ENCODE data around the gene SAFB.

- TF ChIP-seq EZH2 (IDR thresholded peaks at IDR 0.05; ENCODE audit: borderline replicate concordance, low read depth, low read length, severe bottlenecking) = no peak
- TF ChIP-seq, protein P1, sequence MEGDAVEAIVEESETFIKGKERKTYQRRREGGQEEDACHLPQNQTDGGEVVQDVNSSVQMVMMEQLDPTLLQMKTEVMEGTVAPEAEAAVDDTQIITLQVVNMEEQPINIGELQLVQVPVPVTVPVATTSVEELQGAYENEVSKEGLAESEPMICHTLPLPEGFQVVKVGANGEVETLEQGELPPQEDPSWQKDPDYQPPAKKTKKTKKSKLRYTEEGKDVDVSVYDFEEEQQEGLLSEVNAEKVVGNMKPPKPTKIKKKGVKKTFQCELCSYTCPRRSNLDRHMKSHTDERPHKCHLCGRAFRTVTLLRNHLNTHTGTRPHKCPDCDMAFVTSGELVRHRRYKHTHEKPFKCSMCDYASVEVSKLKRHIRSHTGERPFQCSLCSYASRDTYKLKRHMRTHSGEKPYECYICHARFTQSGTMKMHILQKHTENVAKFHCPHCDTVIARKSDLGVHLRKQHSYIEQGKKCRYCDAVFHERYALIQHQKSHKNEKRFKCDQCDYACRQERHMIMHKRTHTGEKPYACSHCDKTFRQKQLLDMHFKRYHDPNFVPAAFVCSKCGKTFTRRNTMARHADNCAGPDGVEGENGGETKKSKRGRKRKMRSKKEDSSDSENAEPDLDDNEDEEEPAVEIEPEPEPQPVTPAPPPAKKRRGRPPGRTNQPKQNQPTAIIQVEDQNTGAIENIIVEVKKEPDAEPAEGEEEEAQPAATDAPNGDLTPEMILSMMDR (IDR thresholded peaks at IDR 0.05; ENCODE audit: borderline replicate concordance, extremely low read depth, low read length, poor library complexity, severe bottlenecking) = no peak
Measured at GRCh38 chr19:5643060-5643459, 20.2 kb downstream of the SAFB start.

Measured in DND-41 (cell line).